ENCODE data around the gene FRMPD3.
A peak's percentile ranks its signal among the peaks of the same experiment; 100 is the strongest.

The FRMPD3 gene

GRCh38 chrX:107482046-107482445 is 32.6 kb downstream of the FRMPD3 start:
- no peak for DNase-seq

DNA sequence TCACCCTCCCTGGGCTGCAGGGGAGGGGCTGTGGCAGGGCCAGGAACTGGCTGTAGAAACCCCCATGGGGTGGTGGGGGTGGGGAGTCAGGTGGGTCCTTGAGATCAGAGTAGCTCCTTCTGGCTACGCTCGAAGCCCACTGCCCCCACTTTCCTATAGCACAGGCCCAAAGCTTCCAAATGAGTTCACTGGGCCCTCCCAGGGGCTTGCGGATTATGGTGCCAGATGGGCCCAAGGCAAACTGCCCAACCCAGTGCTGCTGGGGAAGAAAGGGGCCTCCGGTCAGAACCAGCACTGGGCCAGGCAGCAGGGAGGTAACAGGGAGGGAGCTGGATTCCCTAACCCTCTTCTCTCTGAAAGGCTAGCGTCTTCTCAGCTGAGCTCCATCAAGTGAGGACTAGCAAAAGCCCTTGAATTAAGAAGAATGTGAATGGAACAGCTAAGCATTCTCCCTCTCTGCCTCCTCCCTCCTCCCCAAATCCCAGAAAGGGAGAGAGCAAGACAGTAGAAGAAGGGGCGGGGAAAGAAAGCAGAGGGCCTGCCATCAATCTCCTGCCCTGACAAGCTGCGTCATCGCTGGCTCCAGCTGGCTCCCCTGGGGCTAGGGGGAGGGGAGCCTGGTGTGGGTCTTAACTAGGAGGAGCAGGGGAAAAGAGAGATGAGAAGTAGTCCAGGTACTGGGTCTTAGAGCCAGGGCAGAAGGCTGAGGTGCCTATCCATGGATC is 34.7 kb downstream of the FRMPD3 start:
- peak; percentile 68 for DNase-seq

GRCh38 chrX:107485013-107485412 is 35.6 kb downstream of the FRMPD3 start:
- DNase-seq: peak; percentile 36

DNA sequence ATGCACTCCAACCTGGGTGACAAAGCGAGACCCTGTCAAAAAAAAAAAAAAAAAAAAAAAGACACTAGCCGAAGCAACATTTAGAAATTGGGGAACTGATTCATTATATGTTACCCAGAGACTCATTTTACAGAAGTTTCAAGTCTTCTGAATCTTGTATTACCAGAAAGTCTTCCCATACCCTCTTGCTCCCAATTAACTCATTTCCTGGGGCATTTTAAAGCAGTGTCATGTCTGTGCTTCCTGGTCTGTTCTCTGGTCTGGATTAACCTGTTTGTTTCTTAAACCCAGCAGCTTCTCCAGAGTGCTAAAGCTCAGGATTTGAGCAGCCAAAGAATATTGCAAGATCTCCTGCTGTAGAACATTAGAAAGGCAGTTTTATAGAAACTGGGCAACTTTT is 43.7 kb downstream of the FRMPD3 start:
- DNase-seq: no peak

DNA sequence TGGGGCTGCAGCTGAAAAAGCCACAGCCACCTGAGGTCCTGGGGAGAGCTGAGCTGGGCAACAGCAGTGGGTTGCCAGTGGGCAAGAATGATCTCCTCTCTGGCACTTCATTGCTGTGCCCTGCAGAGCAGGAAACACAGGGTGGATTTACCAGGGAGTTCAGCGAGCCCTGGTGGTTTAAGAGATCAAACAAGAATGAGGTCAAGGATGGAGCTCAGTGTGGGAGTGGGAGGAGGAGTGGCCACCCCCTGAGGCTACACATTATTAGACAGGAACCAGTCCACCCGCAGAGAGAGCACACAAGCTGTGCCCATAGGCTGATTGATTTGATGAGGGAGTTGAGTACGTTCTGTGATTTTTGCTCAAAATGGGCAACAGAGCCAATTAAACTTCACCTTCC is 47.3 kb downstream of the FRMPD3 start:
- no peak for DNase-seq

Data from fibroblast of skin of abdomen (primary cell).